OCI-LY7 (cell line): ENCODE measurements around the gene MTOR.

ENCODE experiments used
- EZH2phosphoT487 ChIP-seq: fragments of 200-600 bp; sonication (generic); IDR thresholded peaks from 2 replicates; pipeline ENCODE4 v1.6.1; 2018; ENCODE audit warnings: low read depth, borderline replicate concordance, mild to moderate bottlenecking, mixed run types, antibody characterized with exemption, low read length, moderate library complexity, mixed read lengths
- TF ChIP-seq, protein P1 (sequence below): fragments of 200-600 bp; sonication (generic); conservative IDR thresholded peaks from 2 replicates; pipeline ENCODE4 v1.5.1; 2014; ENCODE audit warnings: mild to moderate bottlenecking, antibody characterized with exemption, low read length, moderate library complexity, mixed read lengths

DNA sequence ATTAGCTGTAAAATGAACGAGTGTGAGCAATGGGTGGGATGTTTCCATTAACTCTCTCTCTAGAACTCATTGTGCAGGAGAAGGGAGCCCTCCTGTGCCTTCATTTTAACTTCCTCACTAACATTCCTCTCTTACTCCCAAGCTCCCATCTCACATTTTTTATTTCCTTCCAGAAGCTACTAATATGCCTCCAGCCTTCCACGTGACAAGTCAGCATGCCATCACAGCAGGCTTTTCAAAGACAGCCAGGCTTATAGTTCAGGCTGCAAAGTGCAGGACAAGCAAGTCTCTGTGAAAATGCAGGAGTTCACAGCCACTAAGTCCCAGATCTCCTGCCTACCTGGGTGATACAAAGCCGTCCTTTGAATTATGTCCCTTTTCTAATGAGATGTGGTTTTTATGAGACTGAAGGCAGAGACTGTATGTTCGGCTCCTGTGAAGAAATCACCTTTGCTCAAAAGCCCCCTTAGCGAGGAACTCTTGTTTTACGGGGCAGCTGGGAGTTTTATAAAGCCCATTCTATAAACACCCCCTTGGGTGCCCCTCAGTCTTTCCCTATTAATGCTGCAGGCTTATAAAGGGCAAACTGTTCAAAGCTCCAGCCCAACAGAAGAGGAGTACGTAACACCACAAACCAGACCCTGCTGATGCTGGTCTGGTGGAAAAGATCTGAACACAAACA, 87.9 kb downstream of the MTOR start:
- TF ChIP-seq, protein P1, sequence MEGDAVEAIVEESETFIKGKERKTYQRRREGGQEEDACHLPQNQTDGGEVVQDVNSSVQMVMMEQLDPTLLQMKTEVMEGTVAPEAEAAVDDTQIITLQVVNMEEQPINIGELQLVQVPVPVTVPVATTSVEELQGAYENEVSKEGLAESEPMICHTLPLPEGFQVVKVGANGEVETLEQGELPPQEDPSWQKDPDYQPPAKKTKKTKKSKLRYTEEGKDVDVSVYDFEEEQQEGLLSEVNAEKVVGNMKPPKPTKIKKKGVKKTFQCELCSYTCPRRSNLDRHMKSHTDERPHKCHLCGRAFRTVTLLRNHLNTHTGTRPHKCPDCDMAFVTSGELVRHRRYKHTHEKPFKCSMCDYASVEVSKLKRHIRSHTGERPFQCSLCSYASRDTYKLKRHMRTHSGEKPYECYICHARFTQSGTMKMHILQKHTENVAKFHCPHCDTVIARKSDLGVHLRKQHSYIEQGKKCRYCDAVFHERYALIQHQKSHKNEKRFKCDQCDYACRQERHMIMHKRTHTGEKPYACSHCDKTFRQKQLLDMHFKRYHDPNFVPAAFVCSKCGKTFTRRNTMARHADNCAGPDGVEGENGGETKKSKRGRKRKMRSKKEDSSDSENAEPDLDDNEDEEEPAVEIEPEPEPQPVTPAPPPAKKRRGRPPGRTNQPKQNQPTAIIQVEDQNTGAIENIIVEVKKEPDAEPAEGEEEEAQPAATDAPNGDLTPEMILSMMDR, result no peak
- TF ChIP-seq EZH2phosphoT487, result no peak
